Hepatocyte (in vitro differentiated cells): ENCODE measurements around the gene PLXNB1.

Source experiments
- EZH2 ChIP-seq: fragments of 200-600 bp; sonication (generic); IDR thresholded peaks from 2 replicates; pipeline ENCODE4 v1.6.1; 2016; ENCODE audit warnings: antibody characterized with exemption, mild to moderate bottlenecking, borderline replicate concordance
- EZH2phosphoT487 ChIP-seq: fragments of 200-600 bp; sonication (generic); IDR thresholded peaks from one replicate; pipeline ENCODE4 v1.6.1; 2018; ENCODE audit warnings: antibody characterized with exemption, mild to moderate bottlenecking, low read depth, moderate library complexity; ENCODE audit not compliant: unreplicated experiment, severe bottlenecking
- TF ChIP-seq, protein P1 (sequence below): fragments of 200-600 bp; sonication (generic); IDR thresholded peaks from 2 replicates; pipeline ENCODE4 v1.5.1; 2016; ENCODE audit warnings: antibody characterized with exemption, mild to moderate bottlenecking; ENCODE audit not compliant: poor library complexity

- TF ChIP-seq, protein P1, sequence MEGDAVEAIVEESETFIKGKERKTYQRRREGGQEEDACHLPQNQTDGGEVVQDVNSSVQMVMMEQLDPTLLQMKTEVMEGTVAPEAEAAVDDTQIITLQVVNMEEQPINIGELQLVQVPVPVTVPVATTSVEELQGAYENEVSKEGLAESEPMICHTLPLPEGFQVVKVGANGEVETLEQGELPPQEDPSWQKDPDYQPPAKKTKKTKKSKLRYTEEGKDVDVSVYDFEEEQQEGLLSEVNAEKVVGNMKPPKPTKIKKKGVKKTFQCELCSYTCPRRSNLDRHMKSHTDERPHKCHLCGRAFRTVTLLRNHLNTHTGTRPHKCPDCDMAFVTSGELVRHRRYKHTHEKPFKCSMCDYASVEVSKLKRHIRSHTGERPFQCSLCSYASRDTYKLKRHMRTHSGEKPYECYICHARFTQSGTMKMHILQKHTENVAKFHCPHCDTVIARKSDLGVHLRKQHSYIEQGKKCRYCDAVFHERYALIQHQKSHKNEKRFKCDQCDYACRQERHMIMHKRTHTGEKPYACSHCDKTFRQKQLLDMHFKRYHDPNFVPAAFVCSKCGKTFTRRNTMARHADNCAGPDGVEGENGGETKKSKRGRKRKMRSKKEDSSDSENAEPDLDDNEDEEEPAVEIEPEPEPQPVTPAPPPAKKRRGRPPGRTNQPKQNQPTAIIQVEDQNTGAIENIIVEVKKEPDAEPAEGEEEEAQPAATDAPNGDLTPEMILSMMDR, result no peak
- TF ChIP-seq EZH2 (no peak), EZH2phosphoT487 (no peak)
Observed at GRCh38 chr3:48397767-48398681, 31.9 kb downstream of the PLXNB1 start.
